HepG2 (cell line): ENCODE measurements around the gene PGM5. TPM values are rescaled to one million over a fixed set of nuclear protein-coding genes. Genes with fewer than 3 reads are reported as not detected.

Experiments used
- ATAC-seq: fragments of 200-7000 bp; cut with Tn5 transposase; 3 replicates; pipeline ENCODE4 v1.9.1; 2020; ENCODE audit warnings: mild to moderate bottlenecking, moderate library complexity
- BruUV-seq: library from RNA; stranded (reverse); fragments of 400-500 nt; replicated peaks from 2 replicates; lab custom pipeline; 2021; lab: Mats Ljungman, UMichigan
- CTCF ChIA-PET: fragments of 300-600 bp; formaldehyde crosslinking; extraction: SDS; loops from one replicate; lab custom pipeline; 2021; ENCODE audit warnings: low total read pairs, inconsistent platforms, low intra/inter-chr PET ratio; lab: Yijun Ruan, JAX
- POLR2A ChIA-PET: fragments of 350-600 bp; sonication (Branson Sonifier 250); formaldehyde crosslinking; loops from one replicate; lab custom pipeline; 2020; ENCODE audit warnings: antibody characterized with exemption, inconsistent platforms; lab: Yijun Ruan, JAX
- DNase-seq: peaks from one replicate; pipeline ENCODE4 v3.0.0-alpha.2; 2015; ENCODE audit warnings: low spot score
- FAIRE-seq: peaks from 3 replicates; lab custom pipeline; 2011; peaks lifted over from hg19 to GRCh38; lab: Jason Lieb, UNC
- H2AFZ ChIP-seq: one replicate; pipeline ENCODE4 v1.6.1; 2011; ENCODE audit warnings: low read length, inconsistent platforms
- H3K27ac ChIP-seq: fragments of 300-600 bp; 3 replicates; pipeline ENCODE4 v1.8.0; 2011; ENCODE audit warnings: mixed run types, mild to moderate bottlenecking, mixed read lengths, low read length, inconsistent platforms; ENCODE audit not compliant: insufficient read depth; ENCODE audit errors: extremely low read length
- H3K27me3 ChIP-seq, 2 experiments: fragments of 200-600 bp in 1 of 2; 2 replicates in 1 of 2; 3 replicates in 1 of 2; pipeline versions ENCODE4 v1.6.0 to v1.8.0; 2011; ENCODE audit warnings: low read length in 2 of 2, mild to moderate bottlenecking in 2 of 2, moderate library complexity in 2 of 2, inconsistent platforms in 1 of 2; ENCODE audit not compliant: insufficient read depth in 2 of 2, control insufficient read depth in 1 of 2
- H3K36me3 ChIP-seq, 2 experiments: fragments of 200-600 bp in 1 of 2; replicated peaks in 1 of 2; 2 replicates in 1 of 2; 3 replicates in 1 of 2; pipeline versions ENCODE4 v1.5.1 to v1.8.0; 2011; ENCODE audit warnings: low read length in 2 of 2, inconsistent platforms in 1 of 2; ENCODE audit not compliant: insufficient read depth in 2 of 2, control insufficient read depth in 1 of 2
- H3K4me1 ChIP-seq: 2 replicates; pipeline ENCODE4 v1.5.1; 2012; ENCODE audit warnings: low read length, inconsistent platforms; ENCODE audit not compliant: insufficient read depth
- H3K4me2 ChIP-seq: 2 replicates; pipeline ENCODE4 v1.6.0; 2011; ENCODE audit warnings: low read depth, low read length, inconsistent platforms
- H3K4me3 ChIP-seq, 3 experiments: fragments of 200-600 bp in 1 of 3; sonication (generic), shearing (Covaris generic) in 1 of 3; replicated peaks in 1 of 3; 2 replicates each; pipeline ENCODE4 v1.5.1; 2011 to 2016; ENCODE audit warnings: low read length in 3 of 3, inconsistent platforms in 2 of 3, low read depth in 2 of 3, mild to moderate bottlenecking in 2 of 3, control low read depth in 1 of 3, mixed read lengths in 1 of 3; ENCODE audit not compliant: insufficient read depth in 1 of 3
- H3K79me2 ChIP-seq: one replicate; pipeline ENCODE4 v1.6.1; 2011; ENCODE audit warnings: low read length, inconsistent platforms; ENCODE audit not compliant: insufficient read depth
- H3K9ac ChIP-seq: 2 replicates; pipeline ENCODE4 v1.6.0; 2011; ENCODE audit warnings: mild to moderate bottlenecking, low read depth, low read length, inconsistent platforms; ENCODE audit not compliant: insufficient read depth
- H3K9me3 ChIP-seq: 2 replicates; pipeline ENCODE4 v1.5.1; 2012; ENCODE audit warnings: mild to moderate bottlenecking, low read length
- H4K20me1 ChIP-seq: 2 replicates; pipeline ENCODE4 v1.6.0; 2011; ENCODE audit warnings: inconsistent platforms, mild to moderate bottlenecking, low read length, moderate library complexity; ENCODE audit not compliant: insufficient read depth
- ARHGAP35 ChIP-seq: sonication (generic); formaldehyde crosslinking; IDR thresholded peaks from 2 replicates; pipeline ENCODE4 v1.9.0; 2022; ENCODE audit warnings: mild to moderate bottlenecking, inconsistent platforms, moderate library complexity, missing genetic modification reagents, borderline replicate concordance
- FOXC1 ChIP-seq: sonication (generic); formaldehyde crosslinking; IDR thresholded peaks from 2 replicates; pipeline ENCODE4 v1.8.0; 2022; ENCODE audit warnings: mild to moderate bottlenecking, missing genetic modification reagents, borderline replicate concordance
- GMEB1 ChIP-seq: sonication (generic); formaldehyde crosslinking; IDR thresholded peaks from 2 replicates; pipeline ENCODE4 v1.5.1; 2020; ENCODE audit warnings: missing genetic modification reagents, mild to moderate bottlenecking, borderline replicate concordance
- HOXA5 ChIP-seq: sonication (generic); formaldehyde crosslinking; IDR thresholded peaks from 2 replicates; pipeline ENCODE4 v1.4.0; 2020; ENCODE audit warnings: missing genetic modification reagents
- MTERF4 ChIP-seq: sonication (generic); formaldehyde crosslinking; IDR thresholded peaks from 2 replicates; pipeline ENCODE4 v1.8.0; 2023; ENCODE audit warnings: mild to moderate bottlenecking, missing genetic modification reagents
- NR2F2 ChIP-seq: IDR thresholded peaks from 2 replicates; pipeline ENCODE4 v1.6.1; 2012; ENCODE audit warnings: low read depth, inconsistent platforms, borderline replicate concordance
- SETDB1 ChIP-seq: sonication (generic); formaldehyde crosslinking; IDR thresholded peaks from 2 replicates; pipeline ENCODE4 v1.5.1; 2020; ENCODE audit warnings: missing genetic modification reagents, mild to moderate bottlenecking, borderline replicate concordance
- ZBTB3 ChIP-seq: sonication (generic); formaldehyde crosslinking; IDR thresholded peaks from 2 replicates; pipeline ENCODE4 v1.4.0; 2020; ENCODE audit warnings: low read depth, mild to moderate bottlenecking, moderate library complexity, missing genetic modification reagents, borderline replicate concordance
- ZNF260 ChIP-seq: sonication (generic); formaldehyde crosslinking; IDR thresholded peaks from 2 replicates; pipeline ENCODE4 v1.4.0; 2020; ENCODE audit warnings: missing genetic modification reagents, low read depth, mild to moderate bottlenecking, borderline replicate concordance
- ZNF335 ChIP-seq: sonication (generic); formaldehyde crosslinking; IDR thresholded peaks from 2 replicates; pipeline ENCODE4 v1.4.0; 2020; ENCODE audit warnings: missing genetic modification reagents
- ZNF407 ChIP-seq: sonication (generic); formaldehyde crosslinking; IDR thresholded peaks from one replicate; pipeline ENCODE4 v1.5.1; 2020; ENCODE audit warnings: mild to moderate bottlenecking, missing genetic modification reagents; ENCODE audit errors: not compliant biosample characterization
- ZNF547 ChIP-seq: sonication (generic); formaldehyde crosslinking; IDR thresholded peaks from 2 replicates; pipeline ENCODE4 v1.5.1; 2020; ENCODE audit warnings: mild to moderate bottlenecking, missing genetic modification reagents
- ZNF776 ChIP-seq: sonication (generic); formaldehyde crosslinking; IDR thresholded peaks from 2 replicates; pipeline ENCODE4 v1.4.0; 2020; ENCODE audit warnings: mild to moderate bottlenecking, missing genetic modification reagents
- WGBS: methylation state at CpG from one replicate; pipeline ENCODE4 v1.1.6; 2017; ENCODE audit warnings: low lambda C conversion rate; 5-methylcytosine and 5-hydroxymethylcytosine counted together
- in situ Hi-C: cut with HindIII; loops from 2 replicates; pipeline ENCODE4 v1.10.0; 2017; ENCODE audit warnings: low pct_unique_long_range_greater_than_20kb; ENCODE audit not compliant: extremely low pct_ligation_motif_present
- intact Hi-C: fragments of 100-400 bp; cut with micrococcal nuclease; formaldehyde crosslinking; loops from one replicate; pipeline ENCODE4 v1.10.0; 2022; ENCODE audit not compliant: unreplicated experiment
- polyA plus RNA-seq, 8 experiments: library from polyadenylated mRNA; depleted of rRNA in 3 of 8; stranded (reverse) in 7 of 8; unstranded in 1 of 8; fragments of >200 nt; fragmentation: Illumina TruSeq in 4 of 8; extraction: Trizol in 4 of 8; gene quantifications; 2 replicates each; pipeline versions ENCODE4 v1.2.1 to v1.2.3, GENCODE V29; 2011 to 2016; ENCODE audit warnings: low read depth in 4 of 8, missing spikeins in 1 of 8, mixed read lengths in 1 of 8; ENCODE audit not compliant: insufficient read depth in 1 of 8
- total RNA-seq, 5 experiments: library from RNA; depleted of rRNA; stranded (reverse); fragments of >200 nt; fragmentation: Illumina TruSeq; extraction: Trizol; gene quantifications; 2 replicates each; pipeline ENCODE4 v1.2.3, GENCODE V29; 2016; ENCODE audit warnings: low read depth in 1 of 5

Gene PGM5
- total and polyA plus RNA-seq, 2 of the 13 experiments (the other 11 are each of a cell fraction or from before 2014, with no cell fraction given): not detected

- in situ Hi-C loops (no loop called here), intact Hi-C loops (no loop called here)
- H3K9me3 ChIP-seq: no peaks in the 10 kb centered on the region
- 0 out of 5 replicates have a peak, but pooled peaks cover 0 to 4% of the 10 kb centered on the region in 2 experiments for H3K27me3 ChIP-seq
- ATAC-seq (no peak), FAIRE-seq (no peak), DNase-seq (no peak)
- 29% methylated on average over 2 of the region's 3 CpGs for WGBS
- no peaks in the 10 kb centered on the region for H3K36me3 ChIP-seq
- no peaks in the 10 kb centered on the region for H4K20me1 ChIP-seq
- no peak overlapping the region for H3K4me2 ChIP-seq
- H3K9ac ChIP-seq: no peak overlapping the region
- ChIA-PET CTCF (no interaction called here), POLR2A (no interaction called here)
- H3K4me1 ChIP-seq: peaks cover 11% of the 10 kb centered on the region
- H3K27ac ChIP-seq: no peak overlapping the region
- BruUV-seq: no TSS peak
- H2AFZ ChIP-seq: no peak overlapping the region
- no peaks in the 10 kb centered on the region for H3K79me2 ChIP-seq
- H3K4me3 ChIP-seq: no peak overlapping the region
- TF ChIP-seq NR2F2 (no peak), ZNF260 (CRISPR knock-in tag) (no peak), MTERF4 (CRISPR knock-in tag) (no peak), FOXC1 (CRISPR knock-in tag) (no peak), SETDB1 (CRISPR knock-in tag) (no peak), GMEB1 (no peak), ZNF547 (no peak), ARHGAP35 (no peak), ZNF776 (CRISPR knock-in tag) (no peak), ZNF407 (CRISPR knock-in tag) (no peak), HOXA5 (CRISPR knock-in tag) (no peak), ZNF335 (CRISPR knock-in tag) (no peak), ZBTB3 (CRISPR knock-in tag) (no peak)
These were observed 181.8 kb downstream of the PGM5 start for GRCh38 chr9:68538200-68538599.
